Measurements from ENCODE around the gene ZDHHC3.

The ZDHHC3 gene

GRCh38 chr3:44976002-44976815 is at the start of gene ZDHHC3, which contains the start of gene EXOSC7:
TSS of gene ZDHHC3 (minus strand) at chr3:44976174. CDS start at chr3:44959436, 16,738 bp downstream.
TSS of gene EXOSC7 (plus strand) at chr3:44976244. CDS start at chr3:44976278, 34 bp downstream.
- peak; percentile 70 for DNase-seq

GRCh38 chr3:45024542-45025255 is 48.7 kb upstream of the ZDHHC3 start:
- DNase-seq: peak; percentile 21

- DNase-seq: no peak
Observed at GRCh38 chr3:45023675-45024074, 47.7 kb upstream of the ZDHHC3 start.

- no peak for DNase-seq
Observed at GRCh38 chr3:45021524-45022297, 45.7 kb upstream of the ZDHHC3 start.

- no peak for DNase-seq
Observed at GRCh38 chr3:45020534-45020933, 44.6 kb upstream of the ZDHHC3 start.

GRCh38 chr3:45017821-45018220 is 41.8 kb upstream of the ZDHHC3 start:
- no peak for DNase-seq

GRCh38 chr3:45016916-45017315 is 40.9 kb upstream of the ZDHHC3 start:
- DNase-seq: no peak

- no peak for DNase-seq
Observed at GRCh38 chr3:45012577-45012976, 36.6 kb upstream of the ZDHHC3 start.

GRCh38 chr3:45011756-45012508 is 36.0 kb upstream of the ZDHHC3 start:
- DNase-seq: peak; percentile 94

- DNase-seq: peak; percentile 96
Observed at GRCh38 chr3:45010811-45011333, 34.9 kb upstream of the ZDHHC3 start.

GRCh38 chr3:45009868-45010267 is 33.9 kb upstream of the ZDHHC3 start:
- no peak for DNase-seq

GRCh38 chr3:45008117-45008516 is 32.1 kb upstream of the ZDHHC3 start:
- DNase-seq: peak; percentile 65

GRCh38 chr3:45007091-45007490 is 31.1 kb upstream of the ZDHHC3 start:
- no peak for DNase-seq

- DNase-seq: no peak
Observed at GRCh38 chr3:45003859-45004258, 27.9 kb upstream of the ZDHHC3 start.

- DNase-seq: no peak
Observed at GRCh38 chr3:45003406-45003805, 27.4 kb upstream of the ZDHHC3 start.

GRCh38 chr3:45002720-45003119 is 26.7 kb upstream of the ZDHHC3 start:
- DNase-seq: no peak

- DNase-seq: no peak
Observed at GRCh38 chr3:45002139-45002660, 26.2 kb upstream of the ZDHHC3 start.

GRCh38 chr3:45001738-45002137 is 25.8 kb upstream of the ZDHHC3 start:
- DNase-seq: no peak

GRCh38 chr3:45000823-45001222 is 24.8 kb upstream of the ZDHHC3 start:
- no peak for DNase-seq

GRCh38 chr3:44999782-45000181 is 23.8 kb upstream of the ZDHHC3 start:
- DNase-seq: no peak

- DNase-seq: peak; percentile 71
Observed at GRCh38 chr3:44996556-44996969, 20.6 kb upstream of the ZDHHC3 start.
